ENCODE results near the gene OR1D5. TPM values are rescaled to one million over a fixed set of nuclear protein-coding genes. Genes with fewer than 3 reads are reported as not detected.
A peak's percentile ranks its signal among the peaks of the same experiment; 100 is the strongest.

Gene OR1D5
- total RNA-seq, 6 experiments from 2014 or later: not detected

GRCh38 chr17:3048727-3049471 lies 14.5 kb downstream of the OR1D5 start:
- Histone ChIP-seq H3K9me3 (no peaks in the 10 kb centered on the region), H3K27me3 (no peaks in the 10 kb centered on the region), H3K36me3 (no peaks in the 10 kb centered on the region), H3K4me1 (peaks cover 0 to 3% (median 0%) of the 10 kb centered on the region in 4 donors), H3K27ac (peak overlapping the region in 2 of 3 donors; percentile 47 to 54), H3K4me3 (peak overlapping the region; percentile 57 to 63 (median 59))
- peak; percentile 71 to 90 (median 82) for TF ChIP-seq CTCF (IDR thresholded peaks at IDR 0.05)
- TF ChIP-seq POLR2A (IDR thresholded peaks at IDR 0.05): no peak
- WGBS (ENCODE audit: insufficient coverage, low coverage, low lambda C conversion rate, missing lambda C conversion rate): 1% methylated on average over 12 of the region's 50 CpGs
- intact Hi-C loops (cut with DNase I): no loop called here
- DNase-seq (peak; percentile 94 to 98 (median 95)), ATAC-seq (peak; percentile 99 to 100 (median 99))

GRCh38 chr17:3046753-3047152 lies 16.7 kb downstream of the OR1D5 start:
- ATAC-seq: no peak
- no peak overlapping the region for H3K4me3 ChIP-seq
- WGBS (ENCODE audit: insufficient coverage, low coverage, low lambda C conversion rate, missing lambda C conversion rate): 70% methylated on average over 3 of the region's 3 CpGs
- no peaks in the 10 kb centered on the region for H3K27me3 ChIP-seq
- no peaks in the 10 kb centered on the region for H3K36me3 ChIP-seq
- H3K27ac ChIP-seq: no peak overlapping the region
- TF ChIP-seq CTCF (IDR thresholded peaks at IDR 0.05): no peak
- TF ChIP-seq POLR2A (IDR thresholded peaks at IDR 0.05): no peak
- no peak for DNase-seq
- intact Hi-C loops (cut with DNase I): no loop called here
- peaks cover 0 to 3% (median 0%) of the 10 kb centered on the region in 4 donors for H3K4me1 ChIP-seq
- no peaks in the 10 kb centered on the region for H3K9me3 ChIP-seq

GRCh38 chr17:3043737-3044365 lies 19.6 kb downstream of the OR1D5 start:
- no peaks in the 10 kb centered on the region for H3K9me3 ChIP-seq
- ATAC-seq (peak in 1 of 4 donors; percentile 20), DNase-seq (peak in 1 of 3 donors; percentile 42)
- H3K4me1 ChIP-seq: peaks cover 0 to 3% (median 0%) of the 10 kb centered on the region in 4 donors
- intact Hi-C loops (cut with DNase I): no loop called here
- no peak overlapping the region for H3K4me3 ChIP-seq
- no peaks in the 10 kb centered on the region for H3K36me3 ChIP-seq
- H3K27ac ChIP-seq: no peak overlapping the region
- TF ChIP-seq POLR2A (IDR thresholded peaks at IDR 0.05) (no peak), CTCF (IDR thresholded peaks at IDR 0.05) (peak in 2 of 4 donors; percentile 19 to 34)
- WGBS (ENCODE audit: insufficient coverage, low coverage, low lambda C conversion rate, missing lambda C conversion rate): 33% methylated on average over 1 of the region's 11 CpGs
- no peaks in the 10 kb centered on the region for H3K27me3 ChIP-seq

- intact Hi-C loops (cut with DNase I): no loop called here
- H3K4me1 ChIP-seq: no peaks in the 10 kb centered on the region
- H3K4me3 ChIP-seq: no peak overlapping the region
- no peaks in the 10 kb centered on the region for H3K36me3 ChIP-seq
- no peaks in the 10 kb centered on the region for H3K9me3 ChIP-seq
- no peak for DNase-seq
- TF ChIP-seq POLR2A (IDR thresholded peaks at IDR 0.05): no peak
- no peak for TF ChIP-seq CTCF (IDR thresholded peaks at IDR 0.05)
- H3K27ac ChIP-seq: no peak overlapping the region
- H3K27me3 ChIP-seq: no peaks in the 10 kb centered on the region
- 77% methylated on average over 2 of the region's 5 CpGs for WGBS (ENCODE audit: insufficient coverage, low coverage, low lambda C conversion rate, missing lambda C conversion rate)
- ATAC-seq: no peak
These were observed 22.5 kb downstream of the OR1D5 start for GRCh38 chr17:3040882-3041281.

All from right lobe of liver (tissue), 6 donors.